CD4-positive, alpha-beta T cell treated with Interleukin-4 for 4 hours (primary cell): ENCODE data around the gene DISC1.
"Not testable (repeated sequence)": the region's sequence is repeated elsewhere in the genome, so short reads cannot be mapped to it uniquely, and the experiment has no call there.

Source experiments
- DNase-seq: peaks from one replicate; pipeline ENCODE4 v3.0.0-alpha.2; 2020

DISC1 gene

GRCh38 chr1:231779081-231779480 is 152.5 kb downstream of the DISC1 start:
- no peak for DNase-seq

GRCh38 chr1:231781892-231782291 is 155.3 kb downstream of the DISC1 start:
- DNase-seq = peak; percentile 10

- not testable (repeated sequence) for DNase-seq
These were observed 158.5 kb downstream of the DISC1 start for GRCh38 chr1:231785073-231785472.

GRCh38 chr1:231786126-231786525 is 159.5 kb downstream of the DISC1 start:
- no peak for DNase-seq

GRCh38 chr1:231792634-231793033 is 166.0 kb downstream of the DISC1 start:
- no peak for DNase-seq

- no peak for DNase-seq
These were observed 167.3 kb downstream of the DISC1 start for GRCh38 chr1:231793893-231794292.

GRCh38 chr1:231796141-231796540 is 169.6 kb downstream of the DISC1 start:
- DNase-seq = no peak

GRCh38 chr1:231799363-231799986 is 172.9 kb downstream of the DISC1 start:
- DNase-seq = no peak

GRCh38 chr1:231800108-231800507 is 173.5 kb downstream of the DISC1 start:
- no peak for DNase-seq

- no peak for DNase-seq
These were observed 174.5 kb downstream of the DISC1 start for GRCh38 chr1:231801042-231801585.

GRCh38 chr1:231803353-231803752 is 176.8 kb downstream of the DISC1 start:
- DNase-seq = peak; percentile 0

- DNase-seq = peak; percentile 8
These were observed 180.3 kb downstream of the DISC1 start for GRCh38 chr1:231806623-231807495.

GRCh38 chr1:231807541-231807940 is 181.0 kb downstream of the DISC1 start:
- no peak for DNase-seq

GRCh38 chr1:231808116-231808515 is 181.5 kb downstream of the DISC1 start:
- DNase-seq = no peak

- DNase-seq = no peak
These were observed 182.4 kb downstream of the DISC1 start for GRCh38 chr1:231808990-231809389.

GRCh38 chr1:231810415-231810814 is 183.8 kb downstream of the DISC1 start:
- DNase-seq = no peak

GRCh38 chr1:231814021-231814420 is 187.4 kb downstream of the DISC1 start:
- no peak for DNase-seq

GRCh38 chr1:231814521-231814920 is 187.9 kb downstream of the DISC1 start:
- DNase-seq = no peak

GRCh38 chr1:231817801-231818200 is 191.2 kb downstream of the DISC1 start:
- no peak for DNase-seq

- DNase-seq = no peak
These were observed 191.7 kb downstream of the DISC1 start for GRCh38 chr1:231818337-231818736.

- DNase-seq = no peak
These were observed 194.7 kb downstream of the DISC1 start for GRCh38 chr1:231821281-231821680.

GRCh38 chr1:231822041-231822440 is 195.5 kb downstream of the DISC1 start:
- DNase-seq = no peak

GRCh38 chr1:231826566-231826965 is 200.0 kb downstream of the DISC1 start:
- no peak for DNase-seq
